HG03159 (cell line): ENCODE data around the gene CAMK1D.
"Not testable (repeated sequence)": the region's sequence is repeated elsewhere in the genome, so short reads cannot be mapped to it uniquely, and the experiment has no call there.

Source experiments
- ATAC-seq: cut with Tn5 transposase; IDR thresholded peaks from one replicate; pipeline ENCODE4 v1.9.1; 2021; ENCODE audit warnings: mild to moderate bottlenecking, moderate library complexity; ENCODE audit not compliant: unreplicated experiment

The CAMK1D gene

DNA sequence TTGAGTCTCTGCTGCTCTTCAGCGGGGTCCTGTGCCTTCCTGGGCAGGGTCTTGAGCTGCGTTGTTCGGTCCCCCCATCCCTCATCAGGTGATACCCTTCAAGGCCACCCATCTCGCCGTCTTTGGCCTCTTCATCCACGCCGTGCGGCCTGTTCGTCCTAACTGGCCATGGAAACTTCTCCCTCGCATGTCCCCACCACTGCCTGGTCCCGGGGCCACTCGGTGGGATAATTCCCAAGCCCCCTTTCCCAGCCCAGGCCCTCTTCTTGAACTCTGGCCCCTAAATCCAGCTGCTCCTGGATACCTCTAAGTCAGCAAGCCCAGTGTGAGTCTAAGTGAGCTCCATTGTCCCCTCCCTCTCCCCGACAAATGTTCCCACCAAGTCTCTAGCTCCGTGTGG, 74.5 kb downstream of the CAMK1D start:
- no peak for ATAC-seq

DNA sequence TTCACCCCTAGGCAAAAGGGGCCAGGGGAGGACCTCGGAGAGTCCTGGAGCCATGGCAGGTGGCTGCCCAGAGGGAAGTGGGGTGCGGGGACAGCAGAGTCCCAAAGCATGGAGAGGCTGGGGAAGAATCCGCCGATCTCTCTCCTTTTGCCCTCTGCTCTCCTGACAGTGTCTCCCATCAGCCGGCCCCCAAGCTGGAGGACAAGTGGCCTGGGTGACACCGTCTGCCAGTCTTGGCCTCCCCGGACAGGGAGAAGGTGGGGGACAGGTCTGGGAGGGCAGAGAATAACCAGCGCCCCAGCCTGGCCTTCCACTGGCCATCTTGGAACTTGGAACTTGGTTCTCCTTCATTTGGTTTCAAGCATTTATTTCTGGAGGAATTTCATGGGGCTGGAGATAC, 77.9 kb downstream of the CAMK1D start:
- no peak for ATAC-seq

DNA sequence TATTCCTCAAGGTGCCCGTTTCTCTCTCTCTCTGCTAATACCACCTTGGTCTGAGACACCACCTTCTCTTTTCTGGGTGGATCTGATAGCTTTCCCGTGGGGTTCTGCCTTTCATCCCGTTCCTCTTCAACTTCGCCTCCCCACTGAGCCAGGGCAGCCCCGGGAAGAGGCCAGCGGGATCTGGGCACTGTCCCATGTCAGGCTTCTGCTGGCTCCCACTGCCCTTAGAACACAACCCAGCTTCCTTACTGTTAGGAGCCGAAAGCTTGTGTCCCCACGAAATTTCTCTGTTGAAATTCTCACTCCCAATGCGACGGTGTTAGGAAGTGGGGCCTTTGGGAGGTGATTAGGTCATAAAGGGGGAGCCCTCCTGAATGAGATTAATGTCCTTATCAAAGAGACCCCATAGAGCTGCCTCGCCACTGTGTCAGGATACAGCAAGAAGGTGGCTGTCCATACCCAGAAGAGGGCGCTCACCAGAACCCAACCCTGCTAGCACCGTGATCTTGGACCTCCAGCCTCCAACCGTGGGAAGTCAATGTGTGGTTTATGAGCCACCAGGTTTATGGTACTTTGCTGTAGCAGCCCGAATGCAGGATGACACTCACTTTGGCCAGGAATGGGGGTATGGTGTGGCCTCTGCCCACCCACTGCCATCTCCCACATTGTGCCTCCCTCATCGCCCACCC, 79.2 kb downstream of the CAMK1D start:
- no peak for ATAC-seq

DNA sequence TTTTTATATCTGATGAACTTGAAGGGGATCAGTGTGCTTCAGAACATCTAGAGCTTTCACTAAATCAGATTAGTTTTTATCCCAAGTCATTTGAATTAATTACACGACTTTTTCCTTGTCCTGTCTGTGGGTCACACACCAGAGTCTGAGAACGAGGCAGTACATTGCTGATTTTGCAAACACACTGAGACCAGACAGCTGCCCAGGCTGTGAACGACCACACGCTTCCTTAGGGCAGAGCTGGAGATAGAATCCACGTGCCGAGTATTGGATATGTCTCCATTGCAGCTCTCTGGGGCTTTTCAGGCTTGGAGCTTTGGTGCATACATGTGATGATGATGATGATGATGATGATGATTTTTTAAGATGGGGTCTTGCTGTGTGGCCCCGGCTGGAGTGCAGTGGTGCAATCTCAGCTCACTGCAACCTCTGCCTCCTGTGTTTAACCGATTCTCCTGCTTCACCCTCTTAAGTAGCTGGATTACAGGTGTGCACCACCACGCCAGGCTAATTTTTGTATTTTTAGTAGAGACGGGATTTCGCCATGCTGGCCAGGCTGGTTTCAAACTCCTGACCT, 81.1 kb downstream of the CAMK1D start:
- ATAC-seq = no peak

DNA sequence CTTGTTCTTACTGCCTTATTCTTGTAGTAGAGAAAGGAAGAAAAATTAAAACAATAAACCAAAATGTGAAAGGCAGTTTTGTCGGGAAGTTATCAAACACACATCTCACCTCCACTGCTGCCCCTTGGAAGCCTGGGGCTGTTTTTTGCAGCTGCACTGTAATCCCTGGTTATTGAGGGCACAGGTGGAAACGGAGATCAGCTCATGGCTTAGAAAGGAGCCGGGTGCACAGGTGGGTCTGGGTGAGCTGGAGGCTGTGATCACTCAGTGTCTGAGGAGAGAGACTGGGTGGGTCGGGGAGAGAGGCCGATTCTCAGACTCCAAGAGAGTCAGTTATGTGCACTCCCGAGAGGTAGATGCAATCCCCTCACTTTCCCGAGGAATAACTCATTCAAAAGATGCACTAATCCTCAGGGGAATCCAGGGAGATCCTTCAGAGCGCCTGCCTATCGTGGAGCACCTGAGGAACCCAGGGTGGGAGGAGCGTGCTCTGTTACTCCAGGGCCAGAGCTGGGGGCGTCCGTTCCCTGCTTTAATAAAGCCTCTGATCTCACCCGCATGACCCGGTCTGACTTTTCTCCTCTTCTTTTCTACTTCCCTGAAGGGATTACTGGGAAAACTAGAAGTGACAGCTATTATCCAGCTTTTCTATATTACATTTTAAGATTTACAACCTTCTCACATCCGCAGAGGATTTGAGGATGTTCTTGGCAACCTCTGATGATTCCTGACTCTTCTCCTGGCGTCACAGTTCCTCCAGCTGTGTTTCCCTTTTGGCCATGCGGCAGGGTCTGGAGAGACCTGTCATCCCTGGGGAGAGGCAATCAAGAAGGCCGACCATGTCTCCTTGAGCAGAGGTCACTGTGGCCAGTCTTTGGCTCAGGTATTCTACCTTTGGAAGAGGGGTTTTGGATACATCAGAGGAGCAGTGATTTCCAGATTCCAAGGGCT, 82.1 kb downstream of the CAMK1D start:
- ATAC-seq = no peak

DNA sequence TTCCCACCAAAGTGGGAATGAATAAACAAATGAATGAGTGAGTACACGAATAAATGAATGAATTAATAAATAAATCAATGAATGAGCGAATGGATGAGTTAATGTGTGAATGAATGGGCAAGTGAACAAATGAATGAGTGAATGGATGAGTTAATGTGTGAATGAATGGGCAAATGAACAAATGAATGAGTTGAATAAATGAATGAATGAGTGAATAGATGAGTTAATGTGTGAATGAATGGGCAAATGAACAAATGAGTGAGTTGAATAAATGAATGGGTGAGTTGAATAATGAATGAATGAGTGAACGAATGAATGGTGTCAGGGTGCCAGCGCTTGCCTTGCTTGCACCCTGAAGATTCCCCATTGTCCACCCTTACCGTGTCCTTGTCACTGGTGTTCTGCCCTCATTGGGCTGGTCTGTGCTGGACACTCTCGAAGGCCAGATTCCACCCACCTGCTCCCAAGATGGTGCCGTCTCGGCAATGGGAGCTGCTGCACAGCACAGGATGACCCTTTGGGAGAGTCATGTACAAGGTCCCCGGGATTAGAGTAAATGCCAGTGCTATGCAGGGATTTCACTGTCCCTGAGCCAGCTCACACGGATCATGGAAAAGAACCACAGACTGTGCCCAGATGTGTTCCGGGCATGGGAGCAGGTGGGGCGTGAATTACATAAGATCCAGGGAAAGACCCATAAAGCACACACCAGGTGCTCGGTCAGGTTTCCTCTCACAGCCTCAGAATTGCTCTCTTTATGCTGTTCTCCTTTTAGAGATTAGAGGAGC, 83.2 kb downstream of the CAMK1D start:
- ATAC-seq = no peak

DNA sequence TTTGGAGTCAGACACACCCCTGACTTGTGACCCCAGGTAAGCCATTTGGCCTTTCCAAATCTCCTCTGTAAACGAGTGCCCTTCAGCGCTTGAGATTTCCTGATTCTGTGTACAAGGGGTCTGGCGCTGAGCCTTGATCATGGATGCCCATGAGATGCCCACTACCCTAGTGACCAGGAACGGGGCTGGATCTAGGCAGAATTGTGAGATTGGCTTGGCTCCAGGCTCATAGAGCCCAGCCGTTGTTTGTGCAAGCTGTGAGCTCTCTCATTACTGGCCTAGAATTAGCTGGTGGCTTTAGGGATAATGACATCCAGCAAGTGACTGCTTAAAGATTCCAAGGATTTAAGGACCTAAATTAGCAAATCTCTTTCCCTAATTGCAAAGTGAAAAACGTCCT, 84.9 kb downstream of the CAMK1D start:
- no peak for ATAC-seq

DNA sequence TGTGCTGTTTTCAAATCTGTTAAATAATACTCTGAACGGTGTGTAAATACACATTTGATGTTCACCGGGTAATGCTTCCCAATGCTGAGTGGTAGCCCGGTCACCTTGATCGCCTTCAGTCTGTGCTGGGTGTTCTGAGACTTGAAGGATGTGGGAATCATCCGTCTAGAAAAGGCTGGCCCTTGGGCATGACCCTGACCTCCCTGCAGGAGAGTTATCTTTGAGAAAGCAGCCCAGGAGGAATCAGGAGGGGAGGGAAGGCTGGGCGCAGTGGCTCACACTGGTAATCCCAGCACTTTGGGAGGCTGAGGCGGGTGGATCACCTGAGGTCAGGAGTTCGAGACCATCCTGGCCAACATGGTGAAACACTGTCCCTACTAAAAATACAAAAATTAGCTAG, 85.3 kb downstream of the CAMK1D start:
- not testable (repeated sequence) for ATAC-seq

DNA sequence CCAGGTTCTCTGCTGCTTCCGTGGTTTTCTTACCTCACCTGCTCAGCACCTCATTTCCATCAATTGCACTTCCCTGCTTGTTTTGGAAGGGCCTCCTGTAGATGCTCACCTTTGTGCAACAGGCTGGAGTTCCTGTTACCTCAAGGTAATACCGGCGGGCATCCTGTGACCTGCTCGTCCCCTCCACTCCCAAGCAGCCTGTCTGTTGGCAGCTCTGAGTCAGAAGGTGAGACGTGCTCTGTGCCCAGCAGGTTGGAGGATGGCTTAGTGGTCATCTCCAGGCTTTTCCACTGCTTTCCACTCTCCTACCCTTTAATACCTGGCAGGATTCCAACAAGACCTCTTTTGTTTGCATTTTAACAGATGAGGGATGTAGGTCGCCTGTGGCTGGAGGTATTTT, 86.0 kb downstream of the CAMK1D start:
- no peak for ATAC-seq

DNA sequence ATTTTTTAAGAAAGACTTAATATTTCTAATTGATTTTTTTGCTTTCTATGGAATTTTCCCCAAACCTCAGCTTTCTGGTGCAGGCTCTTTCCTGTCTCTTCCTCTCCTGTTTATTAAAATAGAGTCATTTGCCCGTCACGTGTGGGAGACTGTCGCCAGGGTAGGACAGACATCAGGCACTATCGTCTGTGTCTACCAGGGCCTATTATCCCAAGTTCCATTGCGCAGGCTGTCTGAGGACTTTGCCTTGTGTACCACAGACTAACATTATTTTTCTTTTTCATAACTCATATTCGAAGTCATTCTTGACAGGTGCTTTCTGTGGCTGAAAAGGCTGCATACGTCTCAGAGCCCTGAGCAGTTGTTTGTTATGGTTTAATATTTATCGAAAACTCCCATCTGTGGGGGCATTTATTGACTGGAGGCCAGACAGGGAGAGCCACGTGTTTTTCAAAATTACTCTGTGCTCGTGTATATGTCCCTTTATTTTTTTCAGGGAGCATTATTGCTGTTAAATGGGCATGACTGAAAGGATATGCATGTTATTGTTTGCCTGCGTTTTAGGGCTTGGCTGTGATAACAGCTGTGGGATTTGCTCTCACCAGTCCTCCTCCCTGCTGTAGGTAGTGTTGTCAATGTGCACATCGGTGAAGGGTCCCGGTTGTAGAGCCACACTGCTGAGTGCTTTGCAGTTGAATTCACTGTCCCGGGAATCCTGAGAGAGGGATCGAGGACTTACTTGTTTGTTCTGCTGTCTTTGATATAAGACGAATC, 89.8 kb downstream of the CAMK1D start:
- no peak for ATAC-seq

DNA sequence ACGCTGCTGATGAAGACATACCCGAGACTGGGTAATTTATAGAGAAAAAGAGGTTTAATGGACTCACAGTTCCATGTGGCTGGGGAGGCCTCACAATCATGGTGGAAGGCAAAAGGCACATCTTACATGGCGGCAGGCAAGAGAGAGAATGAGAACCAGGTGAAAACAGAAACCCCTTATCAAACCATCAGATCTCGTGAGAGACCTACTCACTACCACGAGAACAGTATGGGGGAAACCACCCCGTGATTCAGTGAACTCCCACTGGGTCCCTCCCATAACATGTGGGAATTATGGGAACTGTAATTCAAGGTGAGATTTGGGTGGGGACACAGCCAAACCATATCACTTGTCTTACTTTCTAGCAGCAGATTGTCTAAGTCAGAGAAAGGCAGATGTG, 90.4 kb downstream of the CAMK1D start:
- ATAC-seq = not testable (repeated sequence)

DNA sequence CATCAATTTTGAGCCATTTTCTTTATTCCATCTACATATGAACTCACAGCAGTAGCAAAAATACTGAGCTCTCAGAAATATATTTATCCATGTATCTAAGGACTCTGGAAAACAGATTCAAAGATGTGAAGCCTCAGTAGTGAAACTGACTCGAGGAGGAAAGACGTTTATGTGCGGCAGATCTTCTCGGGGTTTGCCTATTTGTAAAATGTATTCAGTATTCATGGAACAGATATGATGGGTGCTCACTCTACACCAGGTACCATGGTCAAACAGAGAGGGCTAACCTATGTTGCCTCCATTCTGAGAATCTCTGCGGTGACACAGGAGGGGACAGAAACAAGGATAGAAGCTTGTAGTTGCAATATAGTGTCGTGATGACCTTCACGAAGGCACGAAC, 93.7 kb downstream of the CAMK1D start:
- no peak for ATAC-seq

DNA sequence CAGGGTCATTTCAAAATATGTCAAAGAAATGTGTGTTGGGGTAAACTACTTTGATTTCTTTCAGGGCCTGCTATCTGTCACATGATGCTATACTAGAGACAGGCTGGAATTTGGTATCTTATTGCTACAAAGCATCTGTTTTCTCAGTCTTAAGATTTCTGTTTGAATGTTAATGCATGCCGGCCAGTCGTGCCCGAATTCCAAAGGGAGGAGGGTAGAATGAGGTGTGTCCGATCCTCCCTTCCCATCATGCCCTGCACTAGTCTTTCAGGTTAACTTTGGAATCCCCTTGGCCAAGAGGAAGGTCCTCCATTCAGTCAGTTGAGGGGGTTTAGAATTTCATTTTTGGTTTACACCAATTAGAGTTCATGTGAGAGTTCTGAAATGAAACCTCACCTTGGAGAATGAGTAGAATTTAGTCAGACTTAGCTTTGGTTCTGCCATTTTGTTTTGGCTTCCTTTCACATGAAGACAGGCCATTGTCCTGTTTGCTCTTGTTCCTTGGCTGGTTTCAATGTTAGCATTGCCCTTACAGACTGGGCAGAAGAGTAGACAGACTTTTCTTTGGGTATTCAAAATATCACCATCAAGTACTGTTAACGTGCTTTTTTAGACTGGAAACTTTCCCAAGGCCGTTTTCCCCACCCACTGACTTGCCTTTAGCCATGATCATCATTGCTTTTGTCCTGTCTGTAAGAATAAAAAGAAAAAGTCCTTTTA, 95.8 kb downstream of the CAMK1D start:
- ATAC-seq = no peak

DNA sequence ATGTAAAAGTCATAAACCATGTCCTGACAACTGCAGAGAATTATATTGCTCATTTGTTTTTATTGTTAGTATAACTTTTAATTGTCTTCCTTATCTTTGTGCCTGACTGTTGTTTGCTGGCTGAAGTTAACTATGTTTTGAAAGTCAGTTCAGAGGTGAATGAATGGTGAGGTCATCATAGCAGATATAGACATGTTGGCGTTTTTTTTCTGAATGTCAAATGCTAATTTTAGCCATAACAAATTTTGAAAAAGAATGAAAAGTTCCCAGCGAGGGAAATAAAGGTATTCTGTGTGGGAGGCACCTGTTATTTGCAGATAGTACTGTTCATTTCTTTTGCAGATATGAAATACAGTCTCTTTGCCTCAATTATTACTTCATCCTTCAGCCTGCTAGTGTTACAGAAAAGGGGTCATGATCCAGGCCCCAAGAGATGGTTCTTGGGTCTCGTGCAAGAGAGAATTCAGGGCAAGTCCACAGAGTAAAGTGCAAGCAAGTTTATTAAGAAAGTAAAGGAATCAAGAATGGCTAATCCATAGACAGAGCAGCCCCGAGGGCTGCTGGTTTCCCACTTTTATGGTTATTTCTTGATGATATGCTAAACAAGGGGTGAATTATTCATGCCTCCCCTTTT, 96.5 kb downstream of the CAMK1D start:
- no peak for ATAC-seq

DNA sequence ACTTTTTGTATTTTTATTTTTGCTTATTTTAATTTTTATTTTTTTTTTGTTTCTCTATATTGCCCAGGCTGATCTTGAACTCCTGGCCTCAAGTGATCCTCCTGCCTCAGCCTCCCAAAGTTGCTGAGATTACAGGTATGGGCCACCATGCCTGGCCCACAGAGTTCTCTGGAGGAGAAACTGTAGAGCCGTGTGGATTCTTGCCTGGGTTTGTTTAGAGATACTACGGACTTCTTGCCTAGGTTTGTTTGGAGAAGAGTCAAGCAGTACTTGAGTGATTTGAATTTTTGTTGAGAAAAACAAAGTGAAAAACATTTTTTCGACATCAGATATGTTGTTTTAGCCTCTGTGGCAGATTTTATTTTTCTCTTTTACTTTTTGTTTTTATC, 99.0 kb downstream of the CAMK1D start:
- ATAC-seq = no peak

DNA sequence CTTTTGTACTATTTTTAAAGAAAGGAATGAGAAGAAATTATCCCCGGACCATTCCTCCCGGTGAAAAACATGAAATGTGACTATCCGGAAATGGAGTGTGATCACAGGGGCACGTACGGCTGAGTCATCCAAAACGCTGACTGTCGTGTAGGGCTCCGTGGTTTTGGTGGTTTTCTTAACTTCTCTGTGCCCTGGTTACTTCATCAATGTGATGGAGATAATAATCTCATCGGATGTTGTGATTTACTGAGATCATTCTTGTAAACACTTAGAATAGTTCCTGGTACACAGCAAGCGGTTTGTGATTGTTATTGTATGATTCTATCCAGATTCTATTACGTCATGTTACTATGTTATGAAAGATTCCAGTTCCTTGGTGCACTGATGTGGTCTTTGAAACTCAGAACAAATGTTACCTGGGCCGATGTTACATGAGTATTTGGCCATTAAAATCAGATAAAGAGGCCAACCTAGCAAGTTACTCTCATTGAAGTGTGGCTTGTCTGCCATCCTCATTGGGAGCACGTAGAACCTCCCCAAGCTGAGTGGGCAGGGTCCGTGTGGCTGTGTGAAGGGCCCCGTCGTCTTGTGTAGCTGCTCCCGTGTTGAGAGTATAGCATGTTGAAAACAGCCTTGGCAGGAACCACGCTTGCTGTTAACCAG, 99.5 kb downstream of the CAMK1D start:
- ATAC-seq = peak; percentile 88

DNA sequence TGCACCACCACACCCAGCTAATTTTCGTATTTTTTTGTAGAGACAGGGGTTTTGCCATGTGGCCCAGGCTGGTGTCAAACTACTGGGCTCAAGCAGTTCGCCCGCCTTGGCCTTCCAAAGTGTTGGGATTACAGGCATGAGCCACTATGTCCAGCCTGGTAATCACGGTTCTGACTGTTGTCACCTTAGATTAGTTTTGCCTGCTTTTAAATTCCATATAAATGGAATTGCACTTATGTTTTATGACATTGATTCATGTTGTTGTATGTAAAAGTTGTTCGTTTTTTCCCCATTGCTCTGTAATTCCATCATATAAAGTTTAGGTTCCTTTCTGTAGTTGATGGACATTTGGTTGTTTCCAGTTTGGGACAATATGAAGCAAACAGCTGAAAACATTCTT, 106.0 kb downstream of the CAMK1D start:
- ATAC-seq = no peak

DNA sequence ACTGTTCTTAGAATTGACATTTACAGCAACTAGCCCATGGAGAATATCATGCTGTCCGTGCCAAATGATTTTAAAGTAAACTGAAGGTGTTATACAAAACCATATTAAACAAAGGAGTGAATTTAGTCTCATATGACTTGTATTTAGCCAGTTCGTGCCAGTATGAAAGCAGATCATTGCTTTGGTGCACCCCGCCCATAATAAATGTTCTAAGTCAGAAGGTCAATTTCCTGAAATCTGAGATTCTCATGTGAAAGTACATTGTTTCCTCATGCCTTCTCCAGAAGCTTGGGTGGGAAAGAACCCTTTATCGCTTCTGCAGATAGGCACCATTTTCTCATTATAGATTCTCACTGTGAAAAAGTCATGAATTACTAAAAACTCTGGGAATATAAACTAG, 106.4 kb downstream of the CAMK1D start:
- ATAC-seq = no peak

DNA sequence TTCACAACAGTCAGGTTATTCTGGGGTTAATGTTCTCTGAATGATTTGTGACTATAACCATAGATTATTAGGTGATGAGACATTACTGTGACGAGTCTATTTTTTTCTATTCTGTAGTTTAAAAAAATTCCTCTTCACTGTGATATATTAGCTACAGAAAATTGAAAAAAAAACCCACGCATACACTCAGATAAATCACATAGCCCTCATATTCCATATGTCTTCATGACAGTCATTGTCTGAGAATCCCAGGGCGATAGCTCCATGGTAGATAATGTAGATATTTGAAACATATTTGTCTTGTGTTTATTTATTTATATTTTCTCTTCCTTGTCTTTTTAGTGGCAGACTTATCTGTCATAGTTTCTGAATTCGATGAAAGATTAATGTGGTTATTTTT, 110.0 kb downstream of the CAMK1D start:
- no peak for ATAC-seq
